ENCODE results near the gene PUSL1.

Gene PUSL1

GRCh38 chr1:1280782-1281481 lies 27.5 kb upstream of the PUSL1 start:
- DNase-seq, result no peak

- no peak for DNase-seq
Measured at GRCh38 chr1:1281533-1282321, 26.7 kb upstream of the PUSL1 start.

- DNase-seq, result no peak
Measured at GRCh38 chr1:1282998-1283397, 25.4 kb upstream of the PUSL1 start.

GRCh38 chr1:1283821-1284220 lies 24.6 kb upstream of the PUSL1 start:
- no peak for DNase-seq

- no peak for DNase-seq
Measured at GRCh38 chr1:1284221-1285101, 23.9 kb upstream of the PUSL1 start.

- no peak for DNase-seq
Measured at GRCh38 chr1:1285102-1285571, 23.3 kb upstream of the PUSL1 start.

GRCh38 chr1:1285611-1286311 lies 22.6 kb upstream of the PUSL1 start:
- no peak for DNase-seq

- no peak for DNase-seq
Measured at GRCh38 chr1:1286313-1287261, 21.8 kb upstream of the PUSL1 start.

- no peak for DNase-seq
Measured at GRCh38 chr1:1287288-1288110, 20.9 kb upstream of the PUSL1 start.

- DNase-seq, result no peak
Measured at GRCh38 chr1:1290238-1290731, 18.1 kb upstream of the PUSL1 start.

GRCh38 chr1:1291023-1291528 lies 17.3 kb upstream of the PUSL1 start:
- DNase-seq, result no peak

- no peak for DNase-seq
Measured at GRCh38 chr1:1291548-1292441, 16.6 kb upstream of the PUSL1 start.

GRCh38 chr1:1292442-1292779 lies 16.0 kb upstream of the PUSL1 start:
- DNase-seq, result no peak

GRCh38 chr1:1292851-1293250 lies 15.5 kb upstream of the PUSL1 start:
- DNase-seq, result no peak

GRCh38 chr1:1293263-1294249 lies 14.8 kb upstream of the PUSL1 start:
- no peak for DNase-seq

GRCh38 chr1:1294250-1294890 lies 14.0 kb upstream of the PUSL1 start:
- no peak for DNase-seq

GRCh38 chr1:1295154-1295923 lies 13.1 kb upstream of the PUSL1 start:
- DNase-seq, result no peak

Measured in NCI-H1417 treated with DMSO at 0.1 percent for 48 hours (cell line).